Smooth muscle cell of the coronary artery (primary cell): Measurements from ENCODE around the gene RANGRF. TPM values are rescaled to one million over a fixed set of nuclear protein-coding genes. Genes with fewer than 3 reads are reported as not detected.

Experiments used
- total RNA-seq: library from RNA; depleted of rRNA; stranded (reverse); fragments of >200 nt; gene quantifications from 2 replicates; pipeline ENCODE4 v1.2.3, GENCODE V29; 2014; ENCODE audit warnings: low replicate concordance

RANGRF gene
- total RNA-seq: 4.1 and 11.0 TPM in 2 replicates

GRCh38 chr17:8288336-8289102 is at the start of gene RANGRF:
RANGRF (plus strand) TSS chr17:8288670; CDS start chr17:8288789, 119 bp downstream.

GRCh38 chr17:8248751-8249607 is 39.5 kb upstream of the RANGRF start, which contains the start of gene PFAS:
PFAS (plus strand) TSS chr17:8249289; CDS start chr17:8253938, 4,649 bp downstream.

GRCh38 chr17:8339540-8339939 is 51.1 kb downstream of the RANGRF start, which contains the start of gene ODF4:
ODF4 (plus strand) TSS chr17:8339840; CDS start chr17:8340052, 212 bp downstream.

Other genes with a start within 250 kb of the RANGRF start
- 0.12 TPM in 1 of 2 replicates, not detected in the other for gene ALOX15B, start 249.6 kb upstream of the RANGRF start, total RNA-seq
- gene ALOX12B, start 201.0 kb upstream of the RANGRF start, total RNA-seq: not detected in 2 replicates
- not detected in 2 replicates for gene ALOXE3, start 170.2 kb upstream of the RANGRF start, total RNA-seq
- gene HES7, start 164.6 kb upstream of the RANGRF start, total RNA-seq: not detected in 2 replicates
- 2.5 and 4.8 TPM in 2 replicates for gene PER1, start 136.3 kb upstream of the RANGRF start, total RNA-seq
- 1.9 and 4.6 TPM in 2 replicates for gene VAMP2, start 125.7 kb upstream of the RANGRF start, total RNA-seq
- gene TMEM107, start 112.3 kb upstream of the RANGRF start, total RNA-seq: 19.0 and 38.0 TPM in 2 replicates
- 4.2 and 6.9 TPM in 2 replicates for gene BORCS6, start 98.5 kb upstream of the RANGRF start, total RNA-seq
- 2.2 and 8.6 TPM in 2 replicates for gene AURKB, start 78.1 kb upstream of the RANGRF start, total RNA-seq
- 2.0 and 2.3 TPM in 2 replicates for gene CTC1, start 40.6 kb upstream of the RANGRF start, total RNA-seq
- gene PFAS, start 39.4 kb upstream of the RANGRF start, total RNA-seq: 6.9 and 14.6 TPM in 2 replicates
- gene SLC25A35, start 6.7 kb downstream of the RANGRF start, total RNA-seq: under 0.01 and 0.75 TPM in 2 replicates
- under 0.01 and 0.70 TPM in 2 replicates for gene ARHGEF15, start 21.6 kb downstream of the RANGRF start, total RNA-seq
- gene ODF4, start 51.2 kb downstream of the RANGRF start, total RNA-seq: not detected in 2 replicates
- gene RPL26, start 94.5 kb downstream of the RANGRF start, total RNA-seq: 3,762 and 6,095 TPM in 2 replicates
- gene RNF222, start 109.2 kb downstream of the RANGRF start, total RNA-seq: not detected in 2 replicates
- 34.8 and 49.5 TPM in 2 replicates for gene NDEL1, start 147.2 kb downstream of the RANGRF start, total RNA-seq